GM21737 (cell line): ENCODE results near the gene TNFSF8.

Source experiments
- ATAC-seq: cut with Tn5 transposase; IDR thresholded peaks from one replicate; pipeline ENCODE4 v1.9.1; 2021; ENCODE audit warnings: mild to moderate bottlenecking, moderate library complexity; ENCODE audit not compliant: unreplicated experiment

The TNFSF8 gene, protein sequence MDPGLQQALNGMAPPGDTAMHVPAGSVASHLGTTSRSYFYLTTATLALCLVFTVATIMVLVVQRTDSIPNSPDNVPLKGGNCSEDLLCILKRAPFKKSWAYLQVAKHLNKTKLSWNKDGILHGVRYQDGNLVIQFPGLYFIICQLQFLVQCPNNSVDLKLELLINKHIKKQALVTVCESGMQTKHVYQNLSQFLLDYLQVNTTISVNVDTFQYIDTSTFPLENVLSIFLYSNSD

DNA sequence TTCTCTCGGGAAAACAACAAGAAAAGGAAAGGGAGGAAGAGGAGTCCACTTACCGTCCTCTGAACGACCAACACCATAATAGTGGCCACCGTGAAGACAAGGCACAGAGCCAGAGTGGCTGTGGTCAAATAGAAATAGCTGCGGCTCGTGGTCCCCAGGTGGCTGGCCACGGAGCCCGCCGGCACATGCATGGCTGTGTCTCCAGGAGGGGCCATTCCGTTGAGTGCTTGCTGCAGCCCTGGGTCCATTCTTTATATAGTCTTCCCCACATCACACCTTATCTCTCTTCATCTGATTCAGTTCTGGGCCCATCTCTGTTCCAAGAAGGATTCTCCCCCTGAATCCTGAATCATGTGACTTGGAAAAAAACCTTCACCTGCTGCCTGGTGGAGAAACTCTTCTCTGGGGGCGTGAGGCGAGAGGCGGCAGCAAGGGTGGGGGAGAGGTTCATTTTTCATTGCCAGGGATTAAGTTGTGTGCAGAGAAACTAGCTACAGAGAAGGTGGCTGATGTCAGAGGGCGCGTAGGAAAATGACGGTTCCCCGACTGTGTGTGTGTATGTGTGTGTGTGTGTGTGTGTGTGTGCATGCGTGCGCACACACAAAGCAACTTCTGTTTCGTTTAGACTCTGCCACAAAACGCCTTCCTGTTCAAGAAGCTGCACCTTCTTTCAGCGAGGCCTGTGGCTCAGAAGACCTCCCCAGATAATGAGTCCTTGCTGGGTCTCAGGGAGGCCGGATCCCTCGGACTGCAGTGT, at the start of gene TNFSF8:
TSS of gene TNFSF8 (minus strand) at position 536 of the 757 bp plus-strand sequence. CDS start at position 248, 288 bp downstream.
- ATAC-seq: no peak

DNA sequence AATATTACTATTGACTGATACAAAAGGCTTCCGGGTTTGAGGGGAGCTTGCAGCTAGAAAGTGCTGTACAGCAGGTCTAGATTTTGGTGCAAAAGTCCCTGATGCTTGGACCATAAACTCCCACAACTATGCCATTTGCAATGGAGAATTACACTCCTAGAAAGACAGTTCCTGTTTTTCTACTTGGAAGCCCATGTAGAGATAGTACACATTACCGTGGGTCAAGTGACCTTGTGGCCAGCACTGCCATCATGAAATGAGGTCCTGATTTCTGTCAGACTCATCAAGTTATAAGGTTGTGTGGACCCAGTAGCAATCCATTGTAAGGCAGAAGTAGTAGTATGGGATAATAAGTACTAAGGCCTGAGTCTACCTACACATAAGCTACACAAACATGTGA, 42.8 kb upstream of the TNFSF8 start:
- no peak for ATAC-seq

DNA sequence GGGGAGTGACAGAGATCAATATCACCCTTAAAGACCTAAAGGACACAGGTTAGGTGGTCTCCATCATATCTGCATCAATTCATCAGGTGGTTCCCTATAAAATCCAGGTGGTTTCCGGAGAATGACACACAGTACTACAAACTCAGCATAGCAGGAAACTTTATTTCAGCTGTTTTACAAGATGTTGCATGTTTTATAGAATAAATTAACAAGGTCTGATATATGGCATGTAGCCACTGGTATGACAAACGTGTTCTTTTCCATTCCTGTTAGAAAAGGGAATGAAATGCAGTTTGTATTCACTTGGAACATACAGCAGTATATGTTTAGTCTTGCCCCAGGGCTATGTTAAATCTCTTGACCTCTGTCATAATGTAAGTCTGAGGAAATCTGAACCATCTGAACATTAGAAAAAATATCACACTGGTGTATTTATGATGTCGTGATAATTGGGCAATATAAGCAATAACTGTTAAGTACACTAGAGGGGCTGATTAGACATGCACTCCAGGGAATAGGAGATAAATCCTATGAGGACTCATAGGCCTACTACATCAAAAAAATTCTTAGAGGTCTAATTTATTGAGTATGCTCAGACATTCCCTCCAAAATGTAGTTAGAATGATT, 42.2 kb upstream of the TNFSF8 start:
- no peak for ATAC-seq

DNA sequence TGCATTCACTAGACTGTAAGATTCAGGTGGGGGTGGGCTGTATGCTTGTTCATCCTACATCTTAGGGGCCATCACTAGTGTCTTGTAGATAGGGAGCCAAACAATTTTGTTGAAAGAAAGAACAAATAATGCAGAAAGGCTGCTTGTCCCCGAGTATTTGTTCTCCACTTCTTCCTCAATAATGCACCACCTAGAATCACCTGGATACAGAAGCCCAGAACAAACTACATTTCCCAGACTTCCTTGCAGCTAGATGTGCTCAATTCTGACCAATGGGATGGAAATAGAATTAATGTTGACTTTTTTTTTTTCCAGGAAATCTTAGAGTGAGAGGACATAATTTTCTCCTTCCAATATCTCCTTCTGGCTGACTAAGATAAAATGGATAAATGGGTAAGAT, 38.9 kb upstream of the TNFSF8 start:
- ATAC-seq: no peak

DNA sequence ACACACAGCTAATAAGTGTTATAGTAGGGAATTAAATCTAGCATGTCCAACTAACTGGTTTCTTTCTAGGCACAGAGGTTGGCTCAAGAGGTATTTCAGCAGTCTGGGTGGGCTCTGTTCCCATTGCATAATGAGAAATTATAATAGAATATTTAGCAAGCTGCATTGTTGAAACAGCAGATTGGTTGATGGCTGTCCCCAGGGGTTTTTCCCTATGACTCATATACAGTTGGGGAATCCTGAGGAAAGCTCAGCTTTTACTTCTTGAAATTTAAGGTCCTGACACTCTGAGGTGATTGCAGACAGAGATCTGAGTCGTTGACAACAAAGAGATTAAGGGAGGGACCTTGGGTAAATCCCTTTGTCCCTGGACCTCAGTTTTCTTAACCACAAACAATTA, 38.3 kb upstream of the TNFSF8 start:
- ATAC-seq: no peak

DNA sequence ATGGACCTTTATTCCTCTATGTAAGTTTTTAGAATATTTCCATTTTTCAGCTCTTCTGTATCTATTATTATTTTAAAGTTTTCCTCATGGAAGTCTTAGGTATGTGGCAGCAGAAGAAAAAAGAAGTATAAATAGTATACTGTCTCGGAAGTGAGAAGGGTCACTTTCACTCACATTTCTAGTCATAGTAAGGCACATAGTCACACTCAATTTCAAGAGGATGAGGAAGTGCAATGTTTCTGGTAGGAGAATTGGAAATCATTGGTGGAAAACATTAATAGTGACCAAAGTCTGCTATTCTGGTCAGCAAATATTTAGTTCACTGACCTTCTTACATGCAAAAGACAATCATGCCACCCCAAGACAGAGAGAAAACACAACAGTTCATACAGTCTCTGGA, 35.2 kb upstream of the TNFSF8 start:
- ATAC-seq: no peak

DNA sequence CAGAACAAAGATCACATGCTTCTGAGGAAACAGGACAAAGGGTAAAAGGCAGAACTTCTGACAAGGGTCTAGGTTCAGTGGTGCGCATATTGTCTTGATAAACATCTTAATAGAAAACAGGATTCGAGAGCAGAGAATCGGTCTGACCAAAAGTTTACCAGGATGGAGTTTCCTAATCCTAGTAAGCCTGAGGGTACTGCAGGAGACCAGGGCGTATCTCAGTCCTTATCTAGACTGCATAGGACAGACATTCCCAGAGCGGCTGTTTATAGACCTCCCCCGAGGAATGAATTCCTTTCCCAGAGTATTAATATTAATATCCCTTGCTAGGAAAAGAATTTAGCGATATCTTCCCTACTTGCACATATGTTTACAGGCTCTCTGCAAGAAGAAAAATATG, 32.4 kb upstream of the TNFSF8 start:
- no peak for ATAC-seq

DNA sequence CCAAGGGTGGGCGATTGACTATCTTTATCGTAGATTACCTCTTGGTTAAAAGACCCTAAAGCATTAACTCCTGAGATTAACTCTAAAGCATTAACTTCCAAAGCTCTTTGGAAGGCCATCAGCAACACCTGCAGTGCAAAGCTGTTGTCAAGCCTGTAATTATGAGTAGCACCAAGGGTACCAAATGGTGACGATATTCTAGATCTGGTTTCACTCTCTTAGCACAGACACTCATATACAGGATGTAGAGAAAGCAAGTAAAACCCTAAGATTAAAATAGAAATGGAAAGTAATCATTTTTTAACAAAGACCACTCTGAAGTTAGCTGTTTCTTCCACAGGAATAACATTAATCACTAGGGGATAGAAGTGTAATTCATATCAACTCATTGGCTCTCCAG, 29.9 kb upstream of the TNFSF8 start:
- ATAC-seq: no peak

DNA sequence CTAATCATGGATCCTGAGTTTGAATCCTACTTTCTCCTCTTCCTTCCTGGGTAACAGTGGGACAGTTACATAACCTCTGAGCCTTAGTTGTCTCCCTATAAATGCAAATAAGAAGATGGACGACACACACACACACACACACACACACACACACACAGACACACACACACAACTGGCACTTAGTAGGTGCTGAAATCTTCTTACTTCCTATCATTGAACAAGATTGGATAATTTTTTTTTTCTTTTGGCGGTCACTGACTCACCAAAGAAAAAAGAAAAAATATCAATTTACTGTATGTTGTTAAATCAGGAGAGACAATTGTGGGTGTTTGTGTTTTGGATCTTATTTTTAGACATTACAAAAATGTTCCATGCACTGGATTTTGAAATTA, 28.4 kb upstream of the TNFSF8 start:
- ATAC-seq: no peak

DNA sequence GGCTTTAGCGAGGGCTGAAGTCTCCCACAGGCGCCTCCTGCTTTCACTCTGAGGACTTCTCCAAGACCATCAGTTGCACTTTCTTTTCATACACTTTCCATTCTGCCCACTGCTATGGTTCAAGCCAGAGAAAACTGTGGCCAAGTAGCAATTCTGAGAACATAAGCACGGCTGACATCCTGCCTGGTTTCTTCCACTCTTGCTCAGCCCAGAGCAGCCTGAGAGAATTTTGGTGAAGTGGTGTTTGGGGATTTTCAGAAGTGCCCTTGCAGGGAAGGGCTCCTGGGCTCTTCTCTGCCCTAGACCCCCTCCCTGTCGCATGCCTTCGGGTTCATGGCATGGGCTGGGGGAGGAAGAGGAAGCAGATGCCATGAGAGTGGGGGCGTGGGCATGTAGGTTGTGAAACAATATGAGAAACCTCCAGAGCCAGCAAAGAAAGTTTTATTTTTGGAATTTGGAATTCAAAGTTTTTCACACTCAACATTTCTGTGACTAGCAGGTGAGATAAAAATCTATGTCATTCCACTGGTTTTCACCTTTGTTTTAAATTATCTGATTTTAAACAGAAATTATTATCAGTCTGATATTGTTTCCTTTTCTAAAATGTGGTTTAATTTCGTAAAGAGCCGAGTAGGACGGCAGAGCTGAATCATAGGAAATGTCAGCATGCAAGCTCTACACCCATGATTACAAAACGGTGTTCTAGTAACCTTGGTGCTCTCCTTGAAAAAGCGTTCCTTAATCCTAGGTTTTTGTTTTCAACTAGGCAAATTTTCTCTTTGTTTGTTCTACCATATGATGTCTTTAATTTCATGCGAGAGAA, 27.8 kb upstream of the TNFSF8 start:
- no peak for ATAC-seq

DNA sequence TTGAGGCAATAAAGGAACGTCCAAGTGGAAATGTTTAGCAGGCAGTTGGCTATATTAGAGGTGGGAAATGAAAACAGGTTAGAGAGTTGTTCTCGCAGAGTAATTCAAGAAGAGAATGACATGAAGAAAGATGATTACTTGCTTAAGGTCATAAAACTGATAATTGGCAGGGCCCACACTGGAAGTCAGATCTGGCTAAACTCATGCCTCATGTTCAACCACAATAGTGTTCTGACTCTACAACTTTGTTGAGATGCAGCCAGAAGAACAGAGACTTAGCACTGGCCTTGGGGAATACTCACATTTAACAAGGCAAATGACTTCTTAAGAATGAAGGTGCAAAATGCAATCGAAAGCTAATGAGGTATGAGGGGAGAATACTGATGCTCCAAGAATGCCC, 27.2 kb upstream of the TNFSF8 start:
- no peak for ATAC-seq

DNA sequence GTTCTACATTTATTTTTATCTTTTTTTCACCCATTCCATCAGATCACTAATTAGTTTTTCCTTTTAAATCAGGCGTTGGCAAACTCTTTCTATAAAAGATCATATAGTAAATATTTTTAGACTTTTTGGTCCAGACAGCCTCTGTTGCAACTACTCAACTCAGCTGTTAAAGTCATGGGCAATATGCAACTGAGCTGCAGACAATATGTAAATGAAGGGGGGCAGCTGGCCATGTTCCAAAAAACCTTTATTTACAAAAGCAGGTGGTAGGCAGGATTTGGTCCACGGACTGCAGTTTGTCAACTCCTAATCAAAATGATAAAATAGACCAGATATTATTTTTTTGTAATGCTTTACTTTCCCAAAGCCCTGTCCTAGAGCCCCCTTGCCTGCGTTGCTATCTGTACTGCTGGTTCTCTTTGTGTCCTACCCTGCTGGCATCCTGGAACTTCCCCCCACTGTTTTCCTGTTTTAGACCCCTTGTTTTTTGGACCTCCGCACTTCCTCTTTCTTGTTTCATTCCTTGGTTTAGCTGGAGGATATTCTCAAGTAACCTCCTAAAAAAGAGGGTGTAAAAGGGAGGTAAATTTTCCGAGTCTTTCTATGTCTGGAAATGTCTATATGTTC, 24.7 kb upstream of the TNFSF8 start:
- no peak for ATAC-seq

DNA sequence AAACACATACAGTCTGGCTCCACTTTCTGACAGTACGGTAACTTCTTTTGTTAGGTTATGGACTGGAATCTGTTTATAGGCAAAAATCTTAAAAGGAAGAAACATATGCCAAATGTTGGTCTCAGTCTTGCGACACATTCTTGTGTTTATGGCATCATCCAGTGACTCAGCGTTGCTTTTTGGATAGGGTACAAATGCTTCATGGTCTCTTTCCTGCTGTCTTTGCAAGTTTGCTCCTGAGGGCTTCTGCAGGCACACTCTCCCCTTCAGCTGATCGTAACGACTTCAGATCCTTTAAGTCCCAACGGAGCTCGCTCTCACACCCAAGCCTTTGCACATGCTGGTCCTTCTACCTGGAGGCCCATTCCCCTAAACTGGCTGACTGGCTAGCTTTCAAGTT, 23.6 kb upstream of the TNFSF8 start:
- no peak for ATAC-seq

DNA sequence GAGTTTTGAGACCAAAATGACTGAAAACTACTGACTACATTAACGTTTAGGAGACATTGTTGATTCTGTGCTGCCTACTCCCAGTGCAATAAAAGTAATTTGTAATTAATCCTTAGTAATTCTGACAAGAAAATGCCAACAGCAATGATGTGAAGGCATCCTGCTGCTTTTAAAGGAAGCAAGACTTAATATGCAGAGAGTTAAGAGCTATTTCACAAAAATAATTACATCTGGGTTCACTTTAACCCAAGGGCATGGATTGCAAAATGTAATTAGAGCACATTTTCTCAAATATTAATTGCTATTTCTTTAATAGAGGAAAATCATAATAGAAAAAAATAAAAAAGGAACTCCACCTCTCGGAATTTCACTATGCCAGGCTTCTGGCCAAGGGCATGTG, 22.7 kb upstream of the TNFSF8 start:
- ATAC-seq: no peak

DNA sequence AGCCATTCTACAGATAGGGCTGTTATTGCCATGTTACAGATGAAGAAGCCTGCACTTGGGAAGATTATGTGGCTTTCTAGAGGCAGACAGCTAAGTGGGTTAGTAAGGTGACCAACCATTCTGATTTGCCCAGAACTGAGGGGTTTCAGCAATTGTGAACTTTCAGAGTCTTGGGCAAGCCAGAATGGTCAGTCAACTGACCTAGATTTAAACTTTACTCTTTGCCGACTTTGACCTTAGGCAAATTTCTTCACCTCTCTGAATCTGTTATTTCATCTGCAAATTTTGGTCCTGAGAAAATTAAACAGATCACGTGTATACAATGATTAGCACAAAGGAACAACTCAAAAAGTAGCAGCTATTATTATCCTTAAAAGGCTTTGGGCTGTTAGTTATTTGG, 20.4 kb upstream of the TNFSF8 start:
- ATAC-seq: no peak

DNA sequence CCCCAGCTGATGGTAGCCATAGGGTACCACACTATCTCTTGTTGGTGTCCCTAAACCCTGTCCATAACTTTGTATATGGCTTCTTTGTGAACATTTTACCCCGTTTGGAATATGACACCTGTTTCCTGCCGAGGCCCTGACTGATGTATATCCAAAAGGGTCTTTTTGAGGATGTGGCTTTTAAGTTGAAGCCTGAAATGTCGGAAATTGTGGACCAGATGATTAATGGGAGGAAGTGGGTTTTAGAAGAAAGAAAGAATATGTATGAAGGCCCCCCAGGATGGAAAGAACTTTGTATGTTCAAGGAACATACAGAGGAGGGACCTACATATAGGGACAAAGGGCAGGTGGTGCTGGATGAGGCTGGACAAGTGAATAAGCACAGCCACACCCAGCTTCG, 16.7 kb upstream of the TNFSF8 start:
- no peak for ATAC-seq

DNA sequence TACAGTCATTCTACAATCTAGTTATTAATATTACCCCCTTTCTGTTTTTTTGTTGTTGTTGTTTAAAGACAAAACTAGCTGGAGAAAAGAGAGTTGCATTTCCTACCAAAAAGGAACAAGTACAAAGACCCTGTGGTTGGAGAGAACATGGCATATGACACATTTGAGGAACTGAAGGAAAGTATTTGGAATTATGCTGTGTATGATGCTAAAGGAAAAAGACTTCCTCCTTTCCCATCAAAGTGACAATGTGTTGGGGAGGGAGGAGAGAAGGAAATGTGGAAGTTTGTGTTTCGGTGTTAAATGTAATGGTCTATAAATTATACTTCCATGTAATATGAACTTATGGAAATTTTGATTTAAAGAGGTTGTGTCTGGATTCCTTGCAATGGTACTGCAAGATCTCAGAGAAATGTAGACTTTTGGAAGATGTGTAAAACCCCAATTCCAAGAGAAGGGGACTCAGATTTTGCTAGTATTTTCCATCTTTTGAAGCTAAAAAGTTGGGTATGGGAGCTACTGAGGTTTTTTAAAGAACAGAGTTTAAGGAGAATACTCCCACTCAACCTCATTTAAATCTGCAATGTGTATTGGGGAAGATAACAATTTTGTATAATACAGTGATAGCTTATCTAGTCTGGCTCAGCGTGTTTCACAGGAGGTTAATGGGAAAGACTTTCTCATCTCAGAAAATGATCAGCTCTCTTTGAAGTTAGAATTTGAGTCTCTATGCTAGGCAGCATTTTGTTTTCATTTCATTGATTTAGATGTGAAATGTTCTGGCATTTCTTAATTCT, 15.4 kb upstream of the TNFSF8 start:
- no peak for ATAC-seq

DNA sequence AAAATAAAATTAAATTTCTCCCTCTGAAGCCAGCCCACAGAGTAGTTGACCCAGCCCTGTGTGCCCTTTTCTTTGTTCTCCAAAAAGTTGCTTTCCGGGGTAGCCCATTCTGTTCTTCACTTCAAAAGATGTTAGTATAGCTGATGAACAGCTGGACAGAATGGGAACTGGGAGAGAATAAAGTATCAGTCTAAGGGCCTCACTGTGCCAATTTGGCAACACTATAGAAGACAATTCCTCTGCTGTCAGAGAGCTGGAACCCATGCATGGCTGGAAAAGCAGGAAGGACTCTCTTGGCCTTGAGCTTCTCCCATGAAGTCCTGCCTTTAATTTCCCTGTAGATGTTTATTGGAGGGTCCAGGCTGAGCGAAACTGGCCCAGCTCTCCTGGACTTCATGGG, 11.0 kb upstream of the TNFSF8 start:
- ATAC-seq: no peak

DNA sequence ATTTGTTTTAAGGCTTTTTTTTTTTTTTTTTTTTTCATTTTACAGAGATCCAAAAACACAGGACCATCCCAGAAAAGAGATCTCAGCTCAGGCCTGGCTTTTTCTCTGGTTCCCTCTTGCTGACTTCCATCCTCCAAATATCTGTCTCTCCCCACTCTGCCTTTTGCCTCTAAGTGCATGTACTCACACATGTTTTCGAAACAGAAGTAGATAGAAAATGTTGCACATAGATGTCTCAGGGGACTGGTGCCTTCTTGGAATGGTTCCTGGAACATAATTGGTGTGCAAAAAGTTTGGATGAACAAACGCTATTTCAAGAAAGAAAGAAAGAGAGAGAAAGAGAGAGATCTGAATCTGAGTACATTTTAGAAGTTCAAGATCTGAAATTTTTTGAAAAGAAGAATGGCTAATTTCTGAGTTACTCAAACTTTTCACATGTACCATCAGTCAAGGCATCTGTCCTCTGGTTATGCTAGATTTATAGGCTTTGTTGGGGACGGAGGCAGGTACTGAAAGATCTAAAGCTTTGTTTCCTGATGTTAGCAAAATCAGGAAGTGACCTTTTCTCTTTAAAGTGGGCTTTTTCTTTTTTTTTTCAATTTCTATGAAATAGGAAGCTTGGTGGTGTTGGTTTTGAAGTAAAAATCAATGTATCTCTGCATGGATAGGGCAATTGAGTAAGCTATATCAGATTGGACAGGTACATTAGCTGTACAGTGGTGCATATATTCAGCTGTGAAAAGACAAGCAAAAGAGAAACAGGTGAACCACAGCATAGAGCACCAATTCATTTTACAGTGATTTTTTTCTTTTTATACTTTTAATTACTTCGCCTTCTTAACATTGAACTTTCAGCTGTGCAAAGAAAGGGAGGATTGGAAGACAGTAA, 8.5 kb upstream of the TNFSF8 start:
- no peak for ATAC-seq
